DOHH2 (cell line): Measurements from ENCODE around the gene SUMO4.

Source experiments
- H3F3A ChIP-seq: fragments of 200-600 bp; sonication (generic), shearing (Covaris generic); 2 replicates; pipeline ENCODE4 v1.6.0; 2016; ENCODE audit warnings: antibody characterized with exemption, mild to moderate bottlenecking; ENCODE audit not compliant: control insufficient read depth, insufficient read depth
- H3K27ac ChIP-seq: fragments of 200-600 bp; sonication (generic); 2 replicates; pipeline ENCODE4 v1.5.1; 2014; ENCODE audit warnings: low read depth, mild to moderate bottlenecking, low read length, moderate library complexity
- H3K27me3 ChIP-seq: fragments of 200-600 bp; sonication (generic); 2 replicates; pipeline ENCODE4 v1.6.1; 2014; ENCODE audit warnings: mild to moderate bottlenecking, low read length, mixed read lengths; ENCODE audit not compliant: control insufficient read depth
- H3K36me3 ChIP-seq: fragments of 200-600 bp; sonication (generic); 2 replicates; pipeline ENCODE4 v1.6.1; 2014; ENCODE audit warnings: mild to moderate bottlenecking, low read length, moderate library complexity, mixed read lengths; ENCODE audit not compliant: control insufficient read depth
- H3K4me1 ChIP-seq: fragments of 200-600 bp; sonication (generic); 2 replicates; pipeline ENCODE4 v1.6.1; 2014; ENCODE audit warnings: mild to moderate bottlenecking, low read length, mixed read lengths; ENCODE audit not compliant: control insufficient read depth
- H3K4me2 ChIP-seq: fragments of 200-600 bp; sonication (generic); 2 replicates; pipeline ENCODE4 v1.6.0; 2014; ENCODE audit warnings: mild to moderate bottlenecking, low read length, moderate library complexity
- H3K4me3 ChIP-seq: fragments of 200-600 bp; sonication (generic); 2 replicates; pipeline ENCODE4 v1.5.1; 2014; ENCODE audit warnings: mild to moderate bottlenecking, low read length, mixed read lengths
- H3K79me2 ChIP-seq: fragments of 200-600 bp; sonication (generic); 2 replicates; pipeline ENCODE4 v1.6.1; 2014; ENCODE audit warnings: mild to moderate bottlenecking, low read length, mixed read lengths; ENCODE audit not compliant: control insufficient read depth
- H3K9me2 ChIP-seq: fragments of 200-600 bp; sonication (generic); replicated peaks from 2 replicates; pipeline ENCODE4 v1.6.1; 2014; ENCODE audit warnings: mild to moderate bottlenecking, low read length, mixed read lengths; ENCODE audit not compliant: control insufficient read depth
- H3K9me3 ChIP-seq: fragments of 200-600 bp; sonication (generic); 2 replicates; pipeline ENCODE4 v1.6.1; 2014; ENCODE audit warnings: antibody characterized with exemption, low read length, mixed read lengths; ENCODE audit not compliant: control insufficient read depth, insufficient read depth
- H4K20me1 ChIP-seq: fragments of 200-600 bp; sonication (generic); 2 replicates; pipeline ENCODE4 v1.6.0; 2014; ENCODE audit warnings: low read depth, mild to moderate bottlenecking, antibody characterized with exemption, low read length, moderate library complexity; ENCODE audit not compliant: control insufficient read depth, insufficient read depth
- EZH2phosphoT487 ChIP-seq: fragments of 200-600 bp; sonication (generic); IDR thresholded peaks from 2 replicates; pipeline ENCODE4 v1.6.1; 2017; ENCODE audit warnings: borderline replicate concordance, mild to moderate bottlenecking, antibody characterized with exemption, low read length, moderate library complexity, mixed read lengths
- TF ChIP-seq, protein P1 (sequence below): fragments of 200-600 bp; sonication (generic); IDR thresholded peaks from one replicate; pipeline ENCODE4 v1.5.1; 2014; ENCODE audit warnings: antibody characterized with exemption, mild to moderate bottlenecking, low read depth, low read length; ENCODE audit not compliant: poor library complexity, severe bottlenecking

SUMO4 gene

DNA sequence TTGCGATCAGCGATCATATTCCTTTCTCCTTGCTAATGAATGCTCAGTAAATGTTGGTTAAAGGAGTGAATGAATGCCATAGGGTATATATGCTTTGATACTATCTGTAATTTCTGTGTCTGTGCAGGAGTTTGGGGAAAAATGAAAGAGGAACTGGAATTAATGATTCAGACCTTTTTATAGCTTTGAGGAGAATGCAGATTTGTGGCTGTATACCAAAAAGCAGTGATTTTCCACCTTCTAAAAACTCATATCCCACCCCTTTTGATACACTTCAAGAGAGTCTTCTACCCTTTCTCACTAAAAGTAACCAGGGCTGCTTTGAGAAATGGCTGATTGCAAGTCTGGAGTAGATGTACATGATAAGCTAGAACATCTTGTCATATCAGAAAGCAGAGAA lies 26.6 kb upstream of the SUMO4 start:
- no peaks in the 10 kb centered on the region for H3K27me3 ChIP-seq
- H3K4me2 ChIP-seq, result peak overlapping the region; percentile 25
- H3K4me1 ChIP-seq, result peaks cover 41% of the 10 kb centered on the region
- H3K79me2 ChIP-seq, result peaks cover 30% of the 10 kb centered on the region
- H3K9me3 ChIP-seq, result no peaks in the 10 kb centered on the region
- H4K20me1 ChIP-seq, result peaks cover 12% of the 10 kb centered on the region
- no peak overlapping the region for H3K27ac ChIP-seq
- H3K9me2 ChIP-seq, result no peaks in the 10 kb centered on the region
- no peaks in the 10 kb centered on the region for H3F3A ChIP-seq
- TF ChIP-seq, protein P1, sequence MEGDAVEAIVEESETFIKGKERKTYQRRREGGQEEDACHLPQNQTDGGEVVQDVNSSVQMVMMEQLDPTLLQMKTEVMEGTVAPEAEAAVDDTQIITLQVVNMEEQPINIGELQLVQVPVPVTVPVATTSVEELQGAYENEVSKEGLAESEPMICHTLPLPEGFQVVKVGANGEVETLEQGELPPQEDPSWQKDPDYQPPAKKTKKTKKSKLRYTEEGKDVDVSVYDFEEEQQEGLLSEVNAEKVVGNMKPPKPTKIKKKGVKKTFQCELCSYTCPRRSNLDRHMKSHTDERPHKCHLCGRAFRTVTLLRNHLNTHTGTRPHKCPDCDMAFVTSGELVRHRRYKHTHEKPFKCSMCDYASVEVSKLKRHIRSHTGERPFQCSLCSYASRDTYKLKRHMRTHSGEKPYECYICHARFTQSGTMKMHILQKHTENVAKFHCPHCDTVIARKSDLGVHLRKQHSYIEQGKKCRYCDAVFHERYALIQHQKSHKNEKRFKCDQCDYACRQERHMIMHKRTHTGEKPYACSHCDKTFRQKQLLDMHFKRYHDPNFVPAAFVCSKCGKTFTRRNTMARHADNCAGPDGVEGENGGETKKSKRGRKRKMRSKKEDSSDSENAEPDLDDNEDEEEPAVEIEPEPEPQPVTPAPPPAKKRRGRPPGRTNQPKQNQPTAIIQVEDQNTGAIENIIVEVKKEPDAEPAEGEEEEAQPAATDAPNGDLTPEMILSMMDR, result no peak
- no peak for TF ChIP-seq EZH2phosphoT487
- no peak overlapping the region for H3K4me3 ChIP-seq
- peaks cover 34% of the 10 kb centered on the region for H3K36me3 ChIP-seq

DNA sequence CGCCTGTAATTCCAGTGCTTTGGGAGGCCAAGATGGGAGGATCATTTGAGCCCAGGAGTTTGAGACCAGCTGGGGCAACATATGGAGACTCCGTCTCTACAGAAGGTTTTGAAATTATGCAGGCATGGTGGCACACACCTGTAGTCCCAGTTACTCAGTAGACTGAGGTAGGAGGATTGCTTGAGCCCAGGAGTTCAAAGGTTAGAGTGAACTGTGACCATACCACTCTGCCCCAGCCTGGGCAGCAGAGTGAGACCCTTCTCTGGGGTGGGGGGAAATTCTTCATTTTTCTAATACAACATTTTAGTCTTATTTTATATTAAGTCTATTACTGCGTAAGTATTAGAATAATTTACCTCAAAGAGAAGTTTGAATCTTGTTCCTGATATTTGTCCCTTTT lies 20.1 kb upstream of the SUMO4 start:
- H3K27me3 ChIP-seq, result no peaks in the 10 kb centered on the region
- H4K20me1 ChIP-seq, result no peaks in the 10 kb centered on the region
- no peak overlapping the region for H3K4me3 ChIP-seq
- H3F3A ChIP-seq, result no peaks in the 10 kb centered on the region
- no peak for TF ChIP-seq EZH2phosphoT487
- no peaks in the 10 kb centered on the region for H3K9me3 ChIP-seq
- H3K36me3 ChIP-seq, result peaks cover 51% of the 10 kb centered on the region
- H3K4me1 ChIP-seq, result no peaks in the 10 kb centered on the region
- H3K9me2 ChIP-seq, result no peaks in the 10 kb centered on the region
- no peak overlapping the region for H3K27ac ChIP-seq
- H3K4me2 ChIP-seq, result no peak overlapping the region
- H3K79me2 ChIP-seq, result peaks cover 12% of the 10 kb centered on the region

DNA sequence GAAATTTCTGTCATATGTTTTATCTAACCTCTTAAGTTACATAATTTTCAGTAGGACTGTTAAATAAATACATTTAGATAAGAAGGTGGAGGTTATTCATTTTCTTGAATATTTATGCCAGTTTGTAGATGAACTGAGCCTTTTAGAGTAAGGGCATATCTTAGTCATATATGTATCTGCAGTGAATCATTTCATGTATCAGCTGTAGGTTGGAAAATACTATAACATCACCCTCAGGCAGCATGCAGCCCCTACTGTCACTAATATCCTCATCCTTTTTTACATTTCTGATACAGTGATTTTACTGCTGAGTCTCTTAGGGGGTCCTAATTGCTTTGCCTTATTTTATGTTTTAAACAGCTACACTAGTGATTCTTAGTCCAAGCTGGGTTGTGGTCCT lies 19.5 kb upstream of the SUMO4 start:
- H3K36me3 ChIP-seq, result peaks cover 51% of the 10 kb centered on the region

DNA sequence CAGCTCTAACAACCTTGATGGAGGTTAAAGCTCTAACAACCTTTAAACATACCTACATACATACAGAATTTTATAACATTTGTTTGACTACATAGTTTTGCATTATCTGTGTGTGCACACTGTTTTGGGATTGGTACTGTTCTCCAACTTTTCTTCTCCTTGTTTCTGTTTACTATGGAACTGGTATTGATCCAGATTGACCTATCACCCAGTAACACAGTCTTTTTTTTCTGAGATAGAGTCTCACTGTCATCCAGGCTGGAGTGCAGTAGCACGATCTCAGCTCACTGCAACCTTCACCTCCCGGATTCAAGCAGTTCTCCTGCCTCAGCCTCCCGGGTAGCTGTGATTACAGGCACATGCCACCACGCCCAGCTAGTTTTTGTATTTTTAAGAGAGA lies 16.7 kb upstream of the SUMO4 start:
- Histone ChIP-seq H3K9me3 (no peaks in the 10 kb centered on the region), H3K79me2 (0 out of 2 replicates have a peak, but pooled peaks cover 7% of the 10 kb centered on the region), H3K36me3 (peaks cover 46% of the 10 kb centered on the region), H3K9me2 (no peaks in the 10 kb centered on the region), H3F3A (no peaks in the 10 kb centered on the region), H3K27ac (no peak overlapping the region), H4K20me1 (no peaks in the 10 kb centered on the region), H3K27me3 (no peaks in the 10 kb centered on the region), H3K4me1 (no peaks in the 10 kb centered on the region), H3K4me2 (no peak overlapping the region), H3K4me3 (no peak overlapping the region)
- TF ChIP-seq EZH2phosphoT487, result no peak
- TF ChIP-seq, protein P1, result no peak

More for the DNA sequence above, 19.5 kb upstream of the SUMO4 start:
- H3F3A ChIP-seq, result no peaks in the 10 kb centered on the region
- no peaks in the 10 kb centered on the region for H4K20me1 ChIP-seq
- no peak overlapping the region for H3K4me2 ChIP-seq
- H3K27me3 ChIP-seq, result no peaks in the 10 kb centered on the region
- H3K27ac ChIP-seq, result no peak overlapping the region
- H3K9me2 ChIP-seq, result no peaks in the 10 kb centered on the region
- TF ChIP-seq, protein P1, result no peak
- TF ChIP-seq EZH2phosphoT487, result no peak
- no peak overlapping the region for H3K4me3 ChIP-seq
- peaks cover 9% of the 10 kb centered on the region for H3K79me2 ChIP-seq
- H3K9me3 ChIP-seq, result no peaks in the 10 kb centered on the region
- no peaks in the 10 kb centered on the region for H3K4me1 ChIP-seq
